Amniotic epithelial cell (primary cell): ENCODE data around the gene MPI.

Experiments
- DNase-seq: peaks from one replicate; pipeline ENCODE4 v3.0.0-alpha.2; 2010; ENCODE audit warnings: low read depth

The MPI gene

GRCh38 chr15:74889883-74890664 lies at the start of gene MPI:
MPI (plus strand) TSS chr15:74890042; CDS start chr15:74890074, 32 bp downstream.
- DNase-seq: peak; percentile 69

GRCh38 chr15:74840851-74841775 lies 48.7 kb upstream of the MPI start:
- no peak for DNase-seq

GRCh38 chr15:74841891-74842373 lies 47.9 kb upstream of the MPI start:
- no peak for DNase-seq

GRCh38 chr15:74842581-74843444 lies 47.0 kb upstream of the MPI start, which contains the start of gene ULK3:
ULK3 (minus strand) TSS chr15:74843156; CDS start chr15:74843105, 51 bp downstream.
- DNase-seq: peak; percentile 82

GRCh38 chr15:74843445-74843828 lies 46.4 kb upstream of the MPI start:
- no peak for DNase-seq

- DNase-seq: no peak
Measured at GRCh38 chr15:74843891-74844299, 45.9 kb upstream of the MPI start.

- DNase-seq: no peak
Measured at GRCh38 chr15:74844319-74845207, 45.3 kb upstream of the MPI start.

- DNase-seq: no peak
Measured at GRCh38 chr15:74845208-74845568, 44.7 kb upstream of the MPI start.

- no peak for DNase-seq
Measured at GRCh38 chr15:74845581-74845980, 44.3 kb upstream of the MPI start.

GRCh38 chr15:74847432-74847831 lies 42.4 kb upstream of the MPI start:
- no peak for DNase-seq

- no peak for DNase-seq
Measured at GRCh38 chr15:74850393-74850792, 39.4 kb upstream of the MPI start.

GRCh38 chr15:74851960-74852359 lies 37.9 kb upstream of the MPI start:
- DNase-seq: no peak

- DNase-seq: no peak
Measured at GRCh38 chr15:74854453-74855022, 35.3 kb upstream of the MPI start.

- DNase-seq: no peak
Measured at GRCh38 chr15:74855857-74856256, 34.0 kb upstream of the MPI start.

- DNase-seq: no peak
Measured at GRCh38 chr15:74856537-74856936, 33.3 kb upstream of the MPI start.

GRCh38 chr15:74857082-74857655 lies 32.7 kb upstream of the MPI start:
- no peak for DNase-seq

- no peak for DNase-seq
Measured at GRCh38 chr15:74857671-74858368, 32.0 kb upstream of the MPI start.

GRCh38 chr15:74858369-74858740 lies 31.5 kb upstream of the MPI start:
- DNase-seq: no peak

GRCh38 chr15:74863239-74864056 lies 26.4 kb upstream of the MPI start:
- peak; percentile 28 for DNase-seq
